ENCODE results near the gene EWSR1. TPM values are rescaled to one million over a fixed set of nuclear protein-coding genes. Genes with fewer than 3 reads are reported as not detected.

Gene EWSR1
- total RNA-seq, 4 donors from 2014 or later: 183 to 203 (median 198) TPM

- intact Hi-C loops (cut with DNase I): no loop called here
- peaks cover 29 to 41% (median 36%) of the 10 kb centered on the region in 4 donors for H3K36me3 ChIP-seq
- no peaks in the 10 kb centered on the region for H3K27me3 ChIP-seq
- peaks cover 13 to 36% (median 32%) of the 10 kb centered on the region in 4 donors for H3K4me1 ChIP-seq
- TF ChIP-seq EP300 (IDR thresholded peaks at IDR 0.05) (no peak), CTCF (IDR thresholded peaks at IDR 0.05) (peak in 1 of 3 experiments; percentile 8)
- no peaks in the 10 kb centered on the region for H3K9me3 ChIP-seq
- no peak for DNase-seq (ENCODE audit: extremely low spot score)
- 50% methylated on average over 12 of the region's 13 CpGs for WGBS
- peak overlapping the region in 2 of 4 donors; percentile 6 to 44 for H3K27ac ChIP-seq (replicated peaks in 1 of 4)
- no peak overlapping the region for H3K4me3 ChIP-seq
These were observed 34.8 kb downstream of the EWSR1 start for GRCh38 chr22:29302681-29303465.

- intact Hi-C loops (cut with DNase I): loop anchor here (1.0 to 2.0 kb wide), 3 partner anchors 37 to 83 kb away; partner anchors contain the start of genes AP1B1 and EWSR1
- H3K4me1 ChIP-seq: peaks cover 42 to 65% (median 61%) of the 10 kb centered on the region in 4 donors
- H3K27ac ChIP-seq (replicated peaks in 1 of 4): peak overlapping the region; percentile 45 to 95 (median 92)
- WGBS: 44% methylated on average over 7 of the region's 7 CpGs
- H3K9me3 ChIP-seq: no peaks in the 10 kb centered on the region
- H3K4me3 ChIP-seq: peak overlapping the region; percentile 88 to 99 (median 96)
- TF ChIP-seq POLR2AphosphoS5 (IDR thresholded peaks at IDR 0.05) (no peak), POLR2A (IDR thresholded peaks at IDR 0.05; ENCODE audit: low read depth) (no peak), CTCF (IDR thresholded peaks at IDR 0.05) (no peak), EP300 (IDR thresholded peaks at IDR 0.05) (no peak)
- DNase-seq (ENCODE audit: extremely low spot score): no peak
- no peaks in the 10 kb centered on the region for H3K27me3 ChIP-seq
- peaks cover 1 to 11% (median 7%) of the 10 kb centered on the region in 4 donors for H3K36me3 ChIP-seq
These were observed 37.7 kb downstream of the EWSR1 start for GRCh38 chr22:29305836-29306174.

- Histone ChIP-seq H3K9me3 (no peaks in the 10 kb centered on the region), H3K4me3 (peak within 1 kb of the TSS; percentile 88 to 99 (median 96)), H3K36me3 (peaks cover 0 to 6% (median 3%) of the 10 kb centered on the region in 4 donors), H3K27me3 (no peaks in the 10 kb centered on the region), H3K27ac (replicated peaks in 1 of 4) (peak within 1 kb of the TSS; percentile 92 to 97 (median 94)), H3K4me1 (peaks cover 46 to 70% (median 66%) of the 10 kb centered on the region in 4 donors)
- intact Hi-C loops (cut with DNase I): loop anchor here (1.0 to 2.0 kb wide), 3 partner anchors 38 to 82 kb away; partner anchors contain the start of genes AP1B1 and EWSR1
- DNase-seq (ENCODE audit: extremely low spot score): no peak
- 3% methylated on average over 8 of the region's 40 CpGs for WGBS
- TF ChIP-seq POLR2A (IDR thresholded peaks at IDR 0.05; ENCODE audit: low read depth): no peak
- TF ChIP-seq CTCF (IDR thresholded peaks at IDR 0.05): peak; percentile 83 to 90 (median 85)
- TF ChIP-seq POLR2AphosphoS5 (IDR thresholded peaks at IDR 0.05): peak in 1 of 2 donors; percentile 66
- TF ChIP-seq EP300 (IDR thresholded peaks at IDR 0.05): no peak
These were observed 38.2 kb downstream of the EWSR1 start, which contains the start of gene GAS2L1 for GRCh38 chr22:29306175-29306834. GAS2L1 (plus strand) TSS chr22:29306650; CDS start chr22:29308106, 1,456 bp downstream.

GRCh38 chr22:29306835-29307595 lies 38.9 kb downstream of the EWSR1 start:
- H3K36me3 ChIP-seq: peaks cover 0 to 4% (median 2%) of the 10 kb centered on the region in 4 donors
- peak in 2 of 3 experiments; percentile 19 to 32 for TF ChIP-seq CTCF (IDR thresholded peaks at IDR 0.05)
- TF ChIP-seq EP300 (IDR thresholded peaks at IDR 0.05): no peak
- TF ChIP-seq POLR2A (IDR thresholded peaks at IDR 0.05; ENCODE audit: low read depth): no peak
- peak; percentile 63 to 69 for TF ChIP-seq POLR2AphosphoS5 (IDR thresholded peaks at IDR 0.05)

More at GRCh38 chr22:29306835-29307595, 38.9 kb downstream of the EWSR1 start:
- 33% methylated on average over 3 of the region's 83 CpGs for WGBS
- Histone ChIP-seq H3K27ac (replicated peaks in 1 of 4) (peak overlapping the region; percentile 92 to 97 (median 94)), H3K4me3 (peak overlapping the region; percentile 88 to 99 (median 96)), H3K4me1 (peaks cover 54 to 75% (median 71%) of the 10 kb centered on the region in 4 donors), H3K9me3 (no peaks in the 10 kb centered on the region), H3K27me3 (no peaks in the 10 kb centered on the region)
- DNase-seq (ENCODE audit: extremely low spot score): no peak
- intact Hi-C loops (cut with DNase I): loop anchor here (1.0 to 2.0 kb wide), 3 partner anchors 38 to 82 kb away; partner anchors contain the start of genes AP1B1 and EWSR1
